GM23248 (cell line): ENCODE data around the gene TLL2. TPM values are rescaled to one million over a fixed set of nuclear protein-coding genes. Genes with fewer than 3 reads are reported as not detected.

Source experiments
- DNase-seq: peaks from one replicate; pipeline ENCODE4 v3.0.0-alpha.2; 2015
- H2AFZ ChIP-seq: fragments of 200-600 bp; sonication (generic); 2 replicates; pipeline ENCODE4 v1.6.1; 2016; ENCODE audit warnings: antibody characterized with exemption
- H3F3A ChIP-seq: fragments of 200-600 bp; sonication (generic); 2 replicates; pipeline ENCODE4 v1.6.1; 2016; ENCODE audit warnings: mild to moderate bottlenecking, antibody characterized with exemption, mixed run types; ENCODE audit not compliant: insufficient read depth
- H3K27ac ChIP-seq: fragments of 200-600 bp; sonication (generic); 2 replicates; pipeline ENCODE4 v1.5.1; 2016; ENCODE audit warnings: mild to moderate bottlenecking
- H3K27me3 ChIP-seq: fragments of 200-600 bp; sonication (generic); replicated peaks from 2 replicates; pipeline ENCODE4 v1.6.1; 2016; ENCODE audit warnings: mild to moderate bottlenecking; ENCODE audit not compliant: insufficient read depth
- H3K36me3 ChIP-seq: fragments of 200-600 bp; sonication (generic); 2 replicates; pipeline ENCODE4 v1.6.1; 2016; ENCODE audit warnings: low read depth, mild to moderate bottlenecking
- H3K4me1 ChIP-seq: fragments of 200-600 bp; sonication (generic); 2 replicates; pipeline ENCODE4 v1.6.1; 2016; ENCODE audit warnings: mild to moderate bottlenecking; ENCODE audit not compliant: insufficient read depth
- H3K4me2 ChIP-seq: fragments of 200-600 bp; sonication (generic); one replicate; pipeline ENCODE4 v1.6.1; 2016; ENCODE audit warnings: mild to moderate bottlenecking; ENCODE audit not compliant: unreplicated experiment
- H3K4me3 ChIP-seq: fragments of 200-600 bp; sonication (generic); 2 replicates; pipeline ENCODE4 v1.5.1; 2016; ENCODE audit warnings: mild to moderate bottlenecking
- H3K79me2 ChIP-seq: fragments of 200-600 bp; sonication (generic); 2 replicates; pipeline ENCODE4 v1.6.1; 2016; ENCODE audit warnings: mild to moderate bottlenecking; ENCODE audit not compliant: insufficient read depth
- H3K9ac ChIP-seq: fragments of 200-600 bp; sonication (generic); 2 replicates; pipeline ENCODE4 v1.6.1; 2016; ENCODE audit warnings: mild to moderate bottlenecking
- H3K9me2 ChIP-seq: fragments of 200-600 bp; sonication (generic); 2 replicates; pipeline ENCODE4 v1.6.1; 2016; ENCODE audit warnings: mixed run types, mild to moderate bottlenecking, moderate library complexity; ENCODE audit not compliant: insufficient read depth
- H3K9me3 ChIP-seq: fragments of 200-600 bp; sonication (generic); one replicate; pipeline ENCODE4 v1.6.1; 2017; ENCODE audit warnings: low read depth
- H4K20me1 ChIP-seq: fragments of 200-600 bp; sonication (generic); 2 replicates; pipeline ENCODE4 v1.6.0; 2016; ENCODE audit not compliant: insufficient read depth
- EZH2 ChIP-seq: fragments of 200-600 bp; sonication (generic); IDR thresholded peaks from 2 replicates; pipeline ENCODE4 v1.6.1; 2018; ENCODE audit warnings: antibody characterized with exemption, mild to moderate bottlenecking; ENCODE audit not compliant: insufficient read depth, poor library complexity, severe bottlenecking
- EZH2phosphoT487 ChIP-seq: fragments of 200-600 bp; sonication (generic); IDR thresholded peaks from 2 replicates; pipeline ENCODE4 v1.6.1; 2018; ENCODE audit warnings: antibody characterized with exemption, moderate library complexity, mild to moderate bottlenecking, low read depth; ENCODE audit not compliant: insufficient read depth
- WGBS, 2 experiments: methylation state at CpG; one replicate each; pipeline ENCODE4 v1.1.6; 2015 to 2017; ENCODE audit warnings: low lambda C conversion rate in 2 of 2, low coverage in 1 of 2; ENCODE audit errors: missing lambda C conversion rate in 2 of 2; 5-methylcytosine and 5-hydroxymethylcytosine counted together
- in situ Hi-C: fragments of 300-500 bp; cut with MboI; formaldehyde crosslinking; loops from 2 replicates; pipeline ENCODE4 v1.15.0; 2020
- polyA plus RNA-seq: library from polyadenylated mRNA; unstranded; fragments of >200 nt; fragmentation: Nextera tagmentation; extraction: Ambion mirVana; gene quantifications from 2 replicates; pipeline ENCODE4 v1.2.1, GENCODE V29; 2016
- total RNA-seq: library from RNA; depleted of rRNA; stranded (reverse); fragments of >200 nt; shearing (Covaris generic); gene quantifications from 2 replicates; pipeline ENCODE4 v1.2.3, GENCODE V29; 2014

The TLL2 gene
- total and polyA plus RNA-seq, 2 experiments from 2014 or later = 0.43 to 0.71 TPM

DNA sequence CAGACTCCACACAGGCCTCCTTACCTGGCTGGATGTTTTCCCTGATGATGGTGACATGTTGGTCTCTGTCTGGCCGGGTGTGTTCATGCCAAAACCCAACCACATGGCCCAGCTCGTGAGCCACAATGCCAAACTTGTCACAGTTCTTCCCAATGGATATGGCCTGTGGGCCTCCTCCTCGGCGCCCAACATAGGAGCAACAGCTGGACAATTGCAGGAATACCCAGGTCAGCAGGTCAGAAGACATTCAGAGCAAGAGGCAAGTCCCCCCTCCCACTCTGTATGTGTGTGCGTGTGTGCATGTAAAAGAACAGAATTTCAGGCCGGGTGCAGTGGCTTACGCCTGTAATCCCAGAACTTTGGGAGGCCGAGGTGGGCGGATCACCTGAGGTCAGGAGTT, 91.2 kb downstream of the TLL2 start:
- H3K4me3 ChIP-seq = no peak overlapping the region
- H3K9me2 ChIP-seq = no peaks in the 10 kb centered on the region
- H3K36me3 ChIP-seq = no peaks in the 10 kb centered on the region
- no peak for DNase-seq
- TF ChIP-seq EZH2 (no peak), EZH2phosphoT487 (no peak)
- no peak overlapping the region for H3K9ac ChIP-seq
- H4K20me1 ChIP-seq = no peaks in the 10 kb centered on the region
- H3F3A ChIP-seq = no peaks in the 10 kb centered on the region
- no peaks in the 10 kb centered on the region for H3K79me2 ChIP-seq
- H3K4me2 ChIP-seq = no peak overlapping the region
- whole genome bisulfite sequencing, 2 experiments = 63 to 65% methylated on average over 9 of the region's 9 CpGs
- no peaks in the 10 kb centered on the region for H3K9me3 ChIP-seq
- in situ Hi-C loops = no loop called here
- H3K27me3 ChIP-seq = peaks cover 18% of the 10 kb centered on the region; the same call in 1 of the 2 replicates
- no peak overlapping the region for H3K27ac ChIP-seq
- H2AFZ ChIP-seq = no peak overlapping the region
- no peaks in the 10 kb centered on the region for H3K4me1 ChIP-seq

DNA sequence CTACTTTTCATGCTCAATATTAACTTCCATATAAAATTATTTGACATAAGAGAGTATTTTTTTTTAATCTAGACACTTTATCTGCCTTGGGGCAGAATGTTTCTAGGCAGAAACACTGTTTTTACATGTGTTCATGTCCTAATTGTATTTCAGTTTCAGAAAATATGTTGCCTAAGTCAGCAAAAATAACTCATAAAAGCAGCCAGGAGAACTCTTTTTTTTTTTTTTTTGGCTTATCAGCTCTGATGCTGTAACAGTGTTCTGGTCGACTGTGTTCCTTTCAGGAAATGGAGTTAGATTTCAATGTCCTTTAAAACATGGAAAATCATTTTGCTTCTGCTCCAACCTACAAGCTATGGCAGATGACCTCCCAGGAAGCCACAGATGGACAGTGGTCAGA, 91.7 kb downstream of the TLL2 start:
- 0 to 5% methylated on average over 1 of the region's 1 CpG for WGBS, 2 experiments
- no peak for DNase-seq
- no peak for TF ChIP-seq EZH2
- TF ChIP-seq EZH2phosphoT487 = no peak
- H3K27ac ChIP-seq = no peak overlapping the region
- peaks cover 14% of the 10 kb centered on the region; the same call in 1 of the 2 replicates for H3K27me3 ChIP-seq
- no peaks in the 10 kb centered on the region for H3K36me3 ChIP-seq
- in situ Hi-C loops = no loop called here
- no peak overlapping the region for H3K4me2 ChIP-seq
- no peaks in the 10 kb centered on the region for H3K4me1 ChIP-seq
- H3F3A ChIP-seq = no peaks in the 10 kb centered on the region
- H4K20me1 ChIP-seq = no peaks in the 10 kb centered on the region
- H2AFZ ChIP-seq = no peak overlapping the region
- no peaks in the 10 kb centered on the region for H3K79me2 ChIP-seq
- H3K4me3 ChIP-seq = no peak overlapping the region
- no peak overlapping the region for H3K9ac ChIP-seq
- no peaks in the 10 kb centered on the region for H3K9me3 ChIP-seq
- no peaks in the 10 kb centered on the region for H3K9me2 ChIP-seq

DNA sequence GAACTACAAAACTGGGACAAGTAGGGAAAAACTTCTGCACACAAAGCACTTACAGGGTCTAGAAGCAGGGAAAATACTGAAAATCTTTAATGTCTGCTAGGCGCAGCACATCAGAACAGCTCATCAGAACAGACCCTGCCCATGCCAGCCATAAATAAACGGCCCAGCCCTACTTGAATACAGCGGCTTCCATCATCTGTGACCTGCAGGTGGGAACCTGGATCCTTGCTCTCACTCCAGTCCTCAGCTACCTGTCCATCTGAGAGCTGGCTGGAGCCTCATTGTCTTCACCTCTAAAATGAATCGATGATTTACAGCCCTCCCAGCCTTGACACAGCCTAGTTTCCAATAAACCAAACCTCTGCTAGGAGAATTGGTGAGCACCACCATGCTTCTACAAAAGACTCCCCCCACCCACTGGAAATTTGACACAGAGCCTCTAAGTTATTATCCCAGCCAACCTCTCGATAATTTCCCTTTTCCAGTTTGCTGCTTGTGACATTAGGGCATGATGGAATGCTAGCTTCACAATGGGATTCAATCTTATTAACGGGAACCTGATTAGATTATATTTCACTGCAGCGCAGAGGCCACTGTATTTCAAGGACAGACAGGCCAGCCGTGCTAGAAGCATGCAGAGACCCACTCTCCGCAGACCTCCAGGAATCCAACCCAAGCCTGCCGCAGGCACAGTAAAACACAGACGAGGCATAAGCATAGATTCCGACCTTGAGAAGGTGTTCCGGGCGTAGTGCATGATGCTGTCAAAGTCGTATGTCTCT, 93.3 kb downstream of the TLL2 start:
- no peak overlapping the region for H3K4me2 ChIP-seq
- H3K4me3 ChIP-seq = no peak overlapping the region
- no peak for DNase-seq
- no peaks in the 10 kb centered on the region for H3F3A ChIP-seq
- no peak overlapping the region for H2AFZ ChIP-seq
- in situ Hi-C loops = no loop called here
- no peaks in the 10 kb centered on the region for H3K36me3 ChIP-seq
- H4K20me1 ChIP-seq = no peaks in the 10 kb centered on the region
- no peaks in the 10 kb centered on the region for H3K9me2 ChIP-seq
- WGBS, 2 experiments = 67 to 69% methylated on average over 15 of the region's 15 CpGs
- no peaks in the 10 kb centered on the region for H3K9me3 ChIP-seq
- no peaks in the 10 kb centered on the region for H3K79me2 ChIP-seq
- 0 out of 2 replicates have a peak, but pooled peaks cover 5% of the 10 kb centered on the region for H3K27me3 ChIP-seq
- TF ChIP-seq EZH2 (no peak), EZH2phosphoT487 (no peak)
- H3K4me1 ChIP-seq = no peaks in the 10 kb centered on the region
- H3K9ac ChIP-seq = no peak overlapping the region
- H3K27ac ChIP-seq = no peak overlapping the region

DNA sequence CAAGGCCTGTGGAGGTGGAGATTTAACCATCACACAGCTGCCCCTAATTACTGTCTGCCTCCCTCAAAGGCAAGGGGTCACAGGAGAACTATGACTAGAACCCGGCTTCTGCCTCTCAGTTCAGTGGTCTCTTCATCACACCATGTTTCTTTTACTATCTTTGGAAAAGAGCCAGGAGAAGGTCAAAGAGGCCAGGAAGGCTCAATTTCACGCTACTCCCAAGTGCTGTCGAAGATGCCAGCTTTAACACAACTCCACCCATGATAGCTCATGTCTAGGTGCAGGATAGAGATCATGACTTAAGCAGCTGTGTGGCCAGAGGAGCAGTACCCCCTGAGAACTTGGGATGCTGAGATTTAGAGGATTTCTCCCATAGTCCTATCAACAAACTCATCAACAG, 94.4 kb downstream of the TLL2 start:
- H3K9ac ChIP-seq = no peak overlapping the region
- WGBS, 2 experiments = 55 to 56% methylated on average over 3 of the region's 3 CpGs
- no peaks in the 10 kb centered on the region for H3K4me1 ChIP-seq
- H3K4me3 ChIP-seq = no peak overlapping the region
- H2AFZ ChIP-seq = no peak overlapping the region
- no peaks in the 10 kb centered on the region for H3K79me2 ChIP-seq
- DNase-seq = no peak
- no peaks in the 10 kb centered on the region for H3K9me2 ChIP-seq
- no peaks in the 10 kb centered on the region for H3K36me3 ChIP-seq
- no peak overlapping the region for H3K4me2 ChIP-seq
- in situ Hi-C loops = no loop called here
- no peaks in the 10 kb centered on the region for H3F3A ChIP-seq
- TF ChIP-seq EZH2phosphoT487 = no peak
- no peak for TF ChIP-seq EZH2
- no peaks in the 10 kb centered on the region for H3K9me3 ChIP-seq
- no peaks in the 10 kb centered on the region for H4K20me1 ChIP-seq
- no peak overlapping the region for H3K27ac ChIP-seq
- 0 out of 2 replicates have a peak, but pooled peaks cover 9% of the 10 kb centered on the region for H3K27me3 ChIP-seq

DNA sequence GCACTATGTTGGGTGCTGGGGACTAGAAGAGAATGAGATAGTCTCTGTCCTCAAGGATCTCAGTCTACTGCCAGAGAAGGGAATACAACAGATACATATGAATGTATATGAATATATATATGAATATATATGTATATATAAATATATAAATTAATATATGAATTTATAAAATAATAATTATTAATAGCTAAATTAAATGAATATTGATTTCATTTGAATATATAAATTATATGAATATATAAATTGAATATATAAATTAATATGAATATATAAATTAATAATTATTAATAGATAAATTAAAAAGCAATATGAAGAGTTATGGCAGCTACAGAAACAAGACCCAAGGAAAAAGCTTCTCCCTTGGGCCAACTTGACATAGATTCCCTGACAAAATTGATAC, 95.1 kb downstream of the TLL2 start:
- H3K27me3 ChIP-seq = 0 out of 2 replicates have a peak, but pooled peaks cover 3% of the 10 kb centered on the region
- H3K4me3 ChIP-seq = no peak overlapping the region
- no peak overlapping the region for H3K27ac ChIP-seq
- H3F3A ChIP-seq = no peaks in the 10 kb centered on the region
- no peaks in the 10 kb centered on the region for H3K9me2 ChIP-seq
- H3K4me2 ChIP-seq = no peak overlapping the region
- in situ Hi-C loops = no loop called here
- H3K79me2 ChIP-seq = no peaks in the 10 kb centered on the region
- H2AFZ ChIP-seq = no peak overlapping the region
- TF ChIP-seq EZH2 (no peak), EZH2phosphoT487 (no peak)
- no peaks in the 10 kb centered on the region for H3K4me1 ChIP-seq
- H4K20me1 ChIP-seq = no peaks in the 10 kb centered on the region
- DNase-seq = no peak
- no peaks in the 10 kb centered on the region for H3K9me3 ChIP-seq
- H3K9ac ChIP-seq = no peak overlapping the region
- no peaks in the 10 kb centered on the region for H3K36me3 ChIP-seq
